Esophagus squamous epithelium (tissue), 5 donors: ENCODE data around the gene OTUD1. TPM values are rescaled to one million over a fixed set of nuclear protein-coding genes. Genes with fewer than 3 reads are reported as not detected.

Experiments used
- DNase-seq: peaks from one replicate; lab custom pipeline; 2025; lab: John Stamatoyannopoulos, UW
- H3K27ac ChIP-seq, 4 donors: fragments of 200-600 bp; sonication (generic); one replicate each; pipeline ENCODE4 v1.5.1; 2016 to 2019; ENCODE audit warnings: mild to moderate bottlenecking in 1 of 4
- H3K27me3 ChIP-seq, 4 donors: fragments of 200-600 bp; sonication (generic); 1 replicate in 3 of 4; 2 replicates in 1 of 4; pipeline versions ENCODE4 v1.5.1 to v1.6.0; 2017 to 2021; ENCODE audit warnings: antibody characterized with exemption in 1 of 4
- H3K36me3 ChIP-seq, 3 donors: fragments of 200-600 bp; sonication (generic); one replicate each; pipeline ENCODE4 v1.5.1; 2016 to 2019
- H3K4me1 ChIP-seq, 3 donors: fragments of 200-600 bp; sonication (generic); one replicate each; pipeline ENCODE4 v1.5.1; 2017 to 2019
- H3K4me3 ChIP-seq, 4 donors: fragments of 200-600 bp; sonication (generic); 1 replicate in 3 of 4; 2 replicates in 1 of 4; pipeline ENCODE4 v1.5.1; 2016 to 2019; ENCODE audit warnings: mild to moderate bottlenecking in 2 of 4, moderate library complexity in 1 of 4
- H3K9me3 ChIP-seq, 3 donors: fragments of 200-600 bp; sonication (generic); one replicate each; pipeline ENCODE4 v1.5.1; 2016 to 2019
- POLR2A ChIP-seq, 4 donors: fragments of 450-650 bp; IDR thresholded peaks; one replicate each; pipeline ENCODE4 v1.6.1; 2017; ENCODE audit warnings: antibody characterized with exemption in 4 of 4, mild to moderate bottlenecking in 4 of 4, moderate library complexity in 3 of 4
- WGBS, 2 donors: methylation state at CpG; one replicate each; pipeline ENCODE4 v1.1.5; 2018; 5-methylcytosine and 5-hydroxymethylcytosine counted together
- intact Hi-C: fragments of 100-400 bp; cut with DNase I; formaldehyde crosslinking; loops from one replicate; pipeline ENCODE4 v1.15.0; 2022
- total RNA-seq, 4 donors: library from RNA; depleted of rRNA; stranded (reverse); fragments of >200 nt; gene quantifications; one replicate each; pipeline ENCODE4 v1.1.0, GENCODE V29; 2016
- TF ChIP-seq, protein P1 (sequence below), 6 experiments: fragments of 450-650 bp in 4 of 6; fragments of 200-600 bp in 2 of 6; sonication (generic) in 2 of 6; IDR thresholded peaks; one replicate each; pipeline ENCODE4 v1.5.1; 2016 to 2019; ENCODE audit warnings: antibody characterized with exemption in 6 of 6, mild to moderate bottlenecking in 4 of 6, moderate library complexity in 4 of 6
- donor health status: DM: yes; HTN: yes; CAD: no.

OTUD1 gene
- total RNA-seq, 4 donors from 2014 or later = 4.3 to 10.1 (median 6.4) TPM

- Histone ChIP-seq H3K36me3 (no peaks in the 10 kb centered on the region), H3K27ac (no peak overlapping the region), H3K9me3 (no peaks in the 10 kb centered on the region), H3K27me3 (no peaks in the 10 kb centered on the region), H3K4me1 (no peaks in the 10 kb centered on the region), H3K4me3 (no peak overlapping the region)
- no peak for TF ChIP-seq POLR2A (IDR thresholded peaks at IDR 0.05)
- TF ChIP-seq, protein P1, sequence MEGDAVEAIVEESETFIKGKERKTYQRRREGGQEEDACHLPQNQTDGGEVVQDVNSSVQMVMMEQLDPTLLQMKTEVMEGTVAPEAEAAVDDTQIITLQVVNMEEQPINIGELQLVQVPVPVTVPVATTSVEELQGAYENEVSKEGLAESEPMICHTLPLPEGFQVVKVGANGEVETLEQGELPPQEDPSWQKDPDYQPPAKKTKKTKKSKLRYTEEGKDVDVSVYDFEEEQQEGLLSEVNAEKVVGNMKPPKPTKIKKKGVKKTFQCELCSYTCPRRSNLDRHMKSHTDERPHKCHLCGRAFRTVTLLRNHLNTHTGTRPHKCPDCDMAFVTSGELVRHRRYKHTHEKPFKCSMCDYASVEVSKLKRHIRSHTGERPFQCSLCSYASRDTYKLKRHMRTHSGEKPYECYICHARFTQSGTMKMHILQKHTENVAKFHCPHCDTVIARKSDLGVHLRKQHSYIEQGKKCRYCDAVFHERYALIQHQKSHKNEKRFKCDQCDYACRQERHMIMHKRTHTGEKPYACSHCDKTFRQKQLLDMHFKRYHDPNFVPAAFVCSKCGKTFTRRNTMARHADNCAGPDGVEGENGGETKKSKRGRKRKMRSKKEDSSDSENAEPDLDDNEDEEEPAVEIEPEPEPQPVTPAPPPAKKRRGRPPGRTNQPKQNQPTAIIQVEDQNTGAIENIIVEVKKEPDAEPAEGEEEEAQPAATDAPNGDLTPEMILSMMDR (IDR thresholded peaks at IDR 0.05) = no peak
- intact Hi-C loops = no loop called here
- WGBS, 2 donors = 80% methylated on average over 7 of the region's 7 CpGs
- DNase-seq = no peak
These were observed 39.2 kb upstream of the OTUD1 start for GRCh38 chr10:23399701-23400144.

DNA sequence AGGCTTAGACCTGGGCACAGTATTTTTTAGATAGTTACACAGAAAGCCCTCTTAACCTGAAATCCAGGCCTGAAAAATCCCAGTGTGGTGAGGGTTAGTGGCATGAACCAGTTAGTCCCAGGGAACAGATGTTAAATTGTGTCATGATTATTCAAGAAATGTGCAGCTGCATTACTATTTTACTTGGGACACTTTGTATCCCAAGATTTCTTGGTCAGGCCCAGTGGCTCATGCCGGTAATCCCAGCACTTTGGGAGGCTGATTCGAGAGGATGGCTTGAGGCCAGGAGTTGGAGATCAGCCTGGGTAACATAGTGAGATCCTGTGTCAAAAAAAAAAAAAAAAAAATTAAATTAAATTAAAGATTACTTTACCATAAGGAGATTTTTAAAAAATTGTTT, 36.0 kb upstream of the OTUD1 start:
- Histone ChIP-seq H3K9me3 (no peaks in the 10 kb centered on the region), H3K4me3 (no peak overlapping the region), H3K4me1 (no peaks in the 10 kb centered on the region), H3K36me3 (no peaks in the 10 kb centered on the region), H3K27me3 (no peaks in the 10 kb centered on the region), H3K27ac (no peak overlapping the region)
- TF ChIP-seq, protein P1 (IDR thresholded peaks at IDR 0.05) = no peak
- TF ChIP-seq POLR2A (IDR thresholded peaks at IDR 0.05) = no peak
- intact Hi-C loops = no loop called here
- DNase-seq = no peak
- WGBS, 2 donors = 62 to 72% methylated on average over 2 of the region's 2 CpGs

DNA sequence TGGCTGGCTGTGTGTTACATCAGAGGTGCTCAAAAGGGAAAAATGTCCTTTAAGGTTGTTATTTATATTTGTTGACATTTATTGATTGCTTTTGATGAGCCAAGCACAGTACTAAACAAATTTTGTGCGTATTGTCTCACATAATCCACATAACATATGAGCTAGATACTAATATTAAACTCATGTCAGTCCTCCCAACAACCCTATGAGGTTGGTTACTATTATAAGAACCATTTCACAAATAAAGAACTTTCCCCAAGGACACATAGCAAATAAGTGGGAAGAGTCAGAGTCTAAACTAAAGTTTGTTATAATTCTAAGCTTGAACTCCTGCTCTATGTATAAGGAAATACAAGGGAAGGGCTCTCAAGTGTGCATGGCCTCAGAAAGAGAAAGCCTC, 35.6 kb upstream of the OTUD1 start:
- H3K4me3 ChIP-seq = no peak overlapping the region
- TF ChIP-seq POLR2A (IDR thresholded peaks at IDR 0.05) = no peak
- TF ChIP-seq, protein P1 (IDR thresholded peaks at IDR 0.05) = no peak
- no peaks in the 10 kb centered on the region for H3K27me3 ChIP-seq
- intact Hi-C loops = no loop called here
- H3K36me3 ChIP-seq = no peaks in the 10 kb centered on the region
- H3K4me1 ChIP-seq = no peaks in the 10 kb centered on the region
- DNase-seq = no peak
- 73 to 90% methylated on average over 1 of the region's 1 CpG for WGBS, 2 donors
- H3K9me3 ChIP-seq = no peaks in the 10 kb centered on the region
- no peak overlapping the region for H3K27ac ChIP-seq

DNA sequence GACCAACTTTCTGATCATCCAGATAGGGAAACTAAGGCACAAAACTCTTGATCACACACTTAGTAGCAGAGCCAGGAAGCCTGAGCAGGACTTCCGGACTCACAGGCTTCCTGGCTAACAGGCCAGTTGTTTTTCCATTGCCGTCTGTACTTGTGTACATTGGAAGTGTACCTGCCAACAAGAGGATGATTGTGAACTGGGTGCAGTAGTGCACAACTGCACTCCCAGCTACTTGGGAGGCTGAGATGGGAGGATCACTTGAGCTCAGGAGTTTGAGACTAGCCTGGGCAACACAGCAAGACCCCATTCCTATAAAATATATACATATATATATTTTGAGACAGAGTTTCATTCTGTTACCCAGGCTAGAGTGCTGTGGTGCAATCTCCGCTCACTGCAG, 35.2 kb upstream of the OTUD1 start:
- TF ChIP-seq POLR2A (IDR thresholded peaks at IDR 0.05) = no peak
- TF ChIP-seq, protein P1 (IDR thresholded peaks at IDR 0.05) = no peak
- no peak for DNase-seq
- H3K4me1 ChIP-seq = no peaks in the 10 kb centered on the region
- 78 to 84% methylated on average over 3 of the region's 3 CpGs for WGBS, 2 donors
- no peaks in the 10 kb centered on the region for H3K9me3 ChIP-seq
- no peaks in the 10 kb centered on the region for H3K36me3 ChIP-seq
- no peak overlapping the region for H3K27ac ChIP-seq
- intact Hi-C loops = no loop called here
- H3K4me3 ChIP-seq = no peak overlapping the region
- H3K27me3 ChIP-seq = no peaks in the 10 kb centered on the region

DNA sequence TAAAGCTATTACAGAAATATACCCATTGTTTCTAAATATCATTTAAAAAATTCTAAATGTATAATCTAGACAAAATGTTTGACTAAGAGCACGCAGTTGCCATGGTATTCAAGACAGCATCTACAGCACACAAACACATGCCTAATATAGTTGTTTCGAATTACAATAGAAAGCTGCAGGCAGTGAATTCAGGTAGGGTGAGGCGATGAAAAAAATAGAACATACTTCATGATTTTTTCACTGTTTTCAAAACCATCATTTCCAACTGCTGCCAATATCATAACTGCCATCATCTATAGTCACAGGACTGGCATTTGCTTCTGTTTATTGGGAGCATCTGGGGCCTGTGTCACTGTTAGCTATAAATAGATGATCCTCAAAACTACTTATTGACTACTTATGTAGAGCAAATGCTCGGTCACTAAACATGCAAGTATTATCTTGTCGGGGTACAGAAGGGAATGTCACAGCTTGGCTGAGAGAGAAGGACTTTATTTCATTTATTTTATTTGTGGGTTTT, 34.4 kb upstream of the OTUD1 start:
- Histone ChIP-seq H3K9me3 (no peaks in the 10 kb centered on the region), H3K36me3 (no peaks in the 10 kb centered on the region), H3K27me3 (no peaks in the 10 kb centered on the region), H3K4me3 (no peak overlapping the region), H3K27ac (no peak overlapping the region), H3K4me1 (no peaks in the 10 kb centered on the region)
- TF ChIP-seq, protein P1 (IDR thresholded peaks at IDR 0.05) = no peak
- no peak for TF ChIP-seq POLR2A (IDR thresholded peaks at IDR 0.05)
- 86 to 89% methylated on average over 5 of the region's 5 CpGs for WGBS, 2 donors
- intact Hi-C loops = no loop called here
- no peak for DNase-seq
